ENCODE results near the gene MYL12B. TPM values are rescaled to one million over a fixed set of nuclear protein-coding genes. Genes with fewer than 3 reads are reported as not detected.
"Not testable (repeated sequence)": the region's sequence is repeated elsewhere in the genome, so short reads cannot be mapped to it uniquely, and the experiment has no call there.

The MYL12B gene
- total RNA-seq, 2 donors from 2014 or later, result 243 to 267 TPM

DNA sequence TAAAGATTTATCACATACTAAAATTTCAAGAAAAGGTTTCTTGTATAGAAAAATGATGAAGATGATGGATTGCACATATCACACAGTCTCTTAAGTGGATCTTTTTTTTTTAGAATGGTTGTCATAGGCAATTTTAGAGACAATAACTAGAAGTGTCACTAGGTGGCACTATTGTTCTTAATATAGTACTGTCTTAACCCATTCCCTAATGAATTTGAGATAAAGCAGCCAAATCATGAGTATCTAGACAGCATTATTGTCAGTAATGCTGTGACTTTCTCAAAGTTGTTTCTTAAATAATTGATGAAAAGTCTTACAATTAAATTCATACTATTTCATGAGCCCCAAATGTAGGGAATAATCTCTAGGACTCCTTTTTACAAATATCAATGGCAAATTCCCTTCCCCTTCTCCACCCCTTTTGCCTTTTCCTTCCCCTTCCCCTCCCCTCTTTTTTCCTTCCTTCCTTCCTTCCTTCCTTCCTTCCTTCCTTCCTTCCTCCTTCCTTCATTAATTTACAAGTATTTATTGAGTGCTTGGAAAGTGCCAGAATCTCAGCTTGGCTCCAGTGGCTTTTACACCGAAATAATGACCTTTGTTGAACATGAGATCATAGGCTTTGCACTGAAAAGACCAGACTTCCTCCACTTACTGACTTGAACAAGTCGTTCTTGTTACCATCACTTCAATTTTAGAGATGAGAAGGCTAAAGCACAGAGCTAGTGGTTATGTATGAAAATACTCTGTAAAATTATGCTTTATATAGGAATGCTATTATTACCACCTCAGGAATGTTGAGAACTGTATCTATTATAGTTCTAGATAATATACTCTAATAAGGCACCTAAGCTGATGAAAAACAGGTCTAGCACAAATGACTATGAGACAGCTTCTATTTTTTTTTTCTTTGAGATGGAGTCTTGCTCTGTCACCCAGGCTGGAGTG, 19.8 kb downstream of the MYL12B start:
- intact Hi-C loops (cut with DNase I), result loop anchor here (1.0 to 10.0 kb wide), 4 partner anchors 303 to 385 kb away; no protein-coding TSS in a partner anchor
- DNase-seq (ENCODE audit: low spot score), result no peak

DNA sequence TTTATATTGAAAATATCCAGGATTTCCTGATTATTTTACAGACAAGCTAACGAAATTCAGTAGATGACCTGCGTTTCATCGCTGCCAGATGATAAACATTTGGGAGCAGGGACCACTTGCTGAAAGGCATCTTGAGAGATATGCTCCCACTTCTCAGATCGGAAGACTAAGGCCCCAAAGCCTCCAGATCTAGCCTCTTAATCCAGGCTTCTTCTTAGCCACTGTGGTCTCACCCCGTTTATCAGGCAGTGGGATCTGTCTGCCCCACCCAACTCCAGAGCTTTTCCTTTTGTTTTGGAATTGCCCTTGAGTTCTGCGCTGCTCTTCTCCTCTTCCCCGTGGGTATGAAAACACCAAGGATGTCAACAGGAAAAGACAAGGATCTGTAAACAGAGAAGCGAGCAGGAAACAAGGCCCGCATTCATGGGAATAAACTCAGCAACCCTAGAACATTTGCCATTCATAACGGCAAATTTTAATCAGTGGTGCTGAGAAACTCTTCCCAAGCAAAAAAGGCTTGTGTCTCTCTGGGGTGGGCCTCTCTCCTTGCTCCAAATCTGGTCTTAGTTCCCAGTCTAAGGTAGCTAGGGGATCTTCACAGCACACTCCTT, 21.4 kb downstream of the MYL12B start:
- no peak for DNase-seq (ENCODE audit: low spot score)
- intact Hi-C loops (cut with DNase I), result loop anchor here (10.0 kb wide), 2 partner anchors 301 to 311 kb away; no protein-coding TSS in a partner anchor

DNA sequence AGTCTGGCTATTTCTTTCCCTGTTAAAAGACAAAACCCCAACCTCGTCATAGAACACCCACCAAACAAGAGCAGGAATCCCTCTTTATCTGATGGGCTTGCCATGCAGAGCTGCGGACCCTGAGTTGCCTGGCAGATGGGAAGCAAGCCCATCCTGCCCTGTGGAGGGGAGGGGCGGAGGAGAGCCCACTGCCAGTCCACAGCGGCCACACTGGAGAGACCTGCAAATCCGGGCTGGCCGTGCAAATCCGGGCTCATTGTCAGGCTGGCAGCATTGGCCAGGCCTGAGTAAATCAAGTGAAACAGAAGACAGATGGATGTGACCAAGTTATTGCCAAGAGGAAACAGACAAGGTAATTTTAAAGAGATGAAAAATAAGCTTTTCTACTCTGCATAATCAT, 22.0 kb downstream of the MYL12B start:
- intact Hi-C loops (cut with DNase I), result loop anchor here (10.0 kb wide), 2 partner anchors 301 to 311 kb away; no protein-coding TSS in a partner anchor

DNA sequence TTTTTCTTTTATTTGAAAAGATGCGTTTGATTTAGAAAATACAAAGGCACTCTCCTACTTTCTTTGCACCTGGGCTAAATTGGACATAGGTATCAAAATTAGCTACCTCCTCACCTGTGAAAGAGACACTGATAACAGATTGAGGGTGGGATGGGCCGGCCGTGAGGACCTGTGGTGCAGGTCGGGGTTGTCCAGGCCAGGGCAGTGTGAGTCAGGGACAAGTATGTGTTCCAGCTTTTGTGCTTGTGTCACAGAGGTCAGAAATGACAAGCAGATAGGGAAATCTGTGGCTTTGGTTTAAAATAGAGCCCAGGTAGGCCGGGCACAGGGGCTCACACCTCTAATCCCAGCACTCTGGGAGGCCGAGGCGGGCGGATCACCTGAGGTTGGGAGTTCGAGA, 22.6 kb downstream of the MYL12B start:
- intact Hi-C loops (cut with DNase I), result loop anchor here (10.0 kb wide), 2 partner anchors 300 to 310 kb away; no protein-coding TSS in a partner anchor
- no peak for DNase-seq (ENCODE audit: low spot score)

More for the DNA sequence above, 22.0 kb downstream of the MYL12B start:
- no peak for DNase-seq (ENCODE audit: low spot score)

- intact Hi-C loops (cut with DNase I), result loop anchor here (10.0 kb wide), 2 partner anchors 299 to 309 kb away; no protein-coding TSS in a partner anchor
- no peak for DNase-seq (ENCODE audit: low spot score)
Measured at GRCh38 chr18:3286159-3286558, 24.2 kb downstream of the MYL12B start.

GRCh38 chr18:3293196-3293951, 31.4 kb downstream of the MYL12B start:
- intact Hi-C loops (cut with DNase I), result no loop called here

GRCh38 chr18:3294435-3295080, 32.6 kb downstream of the MYL12B start:
- intact Hi-C loops (cut with DNase I), result no loop called here

More at GRCh38 chr18:3293196-3293951, 31.4 kb downstream of the MYL12B start:
- no peak for DNase-seq (ENCODE audit: low spot score)

GRCh38 chr18:3297025-3297984, 35.4 kb downstream of the MYL12B start:
- DNase-seq (ENCODE audit: low spot score), result peak; percentile 94
- intact Hi-C loops (cut with DNase I), result no loop called here

More at GRCh38 chr18:3294435-3295080, 32.6 kb downstream of the MYL12B start:
- DNase-seq (ENCODE audit: low spot score), result no peak

GRCh38 chr18:3304832-3305231, 42.9 kb downstream of the MYL12B start:
- DNase-seq (ENCODE audit: low spot score), result no peak
- intact Hi-C loops (cut with DNase I), result no loop called here

DNA sequence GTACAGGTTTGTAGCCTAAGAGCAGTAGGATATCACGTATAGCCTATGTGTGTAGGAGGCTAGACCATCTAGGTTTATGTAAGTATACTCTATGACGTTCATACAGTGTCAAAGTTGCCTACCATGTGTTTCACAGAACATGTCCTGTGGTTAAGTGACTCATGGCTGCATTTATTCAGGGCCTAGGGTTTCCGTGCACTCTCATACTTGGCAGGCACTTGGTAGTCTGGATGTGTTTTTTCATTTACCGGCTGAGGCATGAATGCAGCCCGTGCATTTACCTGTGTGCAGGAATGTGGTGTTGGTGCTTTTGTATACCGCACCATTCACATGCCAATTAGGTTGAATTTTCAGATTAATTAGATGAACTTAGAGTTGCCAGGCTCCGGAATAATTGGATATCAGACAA, 43.4 kb downstream of the MYL12B start:
- no peak for DNase-seq (ENCODE audit: low spot score)

DNA sequence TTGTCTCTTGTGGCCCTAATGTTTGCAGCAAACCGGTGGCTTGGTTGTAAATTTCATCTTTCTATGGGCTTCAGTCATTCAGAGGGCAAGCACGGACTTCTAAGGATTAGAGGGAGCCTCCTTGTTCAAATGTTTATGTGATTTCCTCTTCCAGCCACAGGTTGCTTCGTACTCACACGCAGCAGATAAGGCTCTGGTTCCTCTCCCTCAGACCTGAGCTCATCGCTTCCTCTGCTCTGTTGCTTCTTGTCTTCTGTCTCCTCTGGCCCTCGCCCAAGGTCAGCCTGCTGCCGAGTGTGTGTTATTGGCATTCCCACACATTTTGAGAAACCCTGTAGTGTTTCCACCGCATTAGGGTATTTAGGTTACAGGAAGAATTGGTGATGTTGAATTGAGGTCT, 44.0 kb downstream of the MYL12B start:
- intact Hi-C loops (cut with DNase I), result no loop called here
- DNase-seq (ENCODE audit: low spot score), result no peak

More for the DNA sequence above, 43.4 kb downstream of the MYL12B start:
- intact Hi-C loops (cut with DNase I), result no loop called here

GRCh38 chr18:3306391-3306790, 44.5 kb downstream of the MYL12B start:
- intact Hi-C loops (cut with DNase I), result no loop called here
- DNase-seq (ENCODE audit: low spot score), result no peak

GRCh38 chr18:3313685-3314084, 51.8 kb downstream of the MYL12B start:
- no peak for DNase-seq (ENCODE audit: low spot score)
- intact Hi-C loops (cut with DNase I), result no loop called here

- intact Hi-C loops (cut with DNase I); DNase-seq (ENCODE audit: low spot score): not testable (repeated sequence)
Measured at GRCh38 chr18:3315344-3315743, 53.4 kb downstream of the MYL12B start.

GRCh38 chr18:3319399-3319798, 57.5 kb downstream of the MYL12B start:
- no peak for DNase-seq (ENCODE audit: low spot score)
- intact Hi-C loops (cut with DNase I), result no loop called here

- no peak for DNase-seq (ENCODE audit: low spot score)
- intact Hi-C loops (cut with DNase I), result no loop called here
Measured at GRCh38 chr18:3319894-3320454, 58.0 kb downstream of the MYL12B start.

DNA sequence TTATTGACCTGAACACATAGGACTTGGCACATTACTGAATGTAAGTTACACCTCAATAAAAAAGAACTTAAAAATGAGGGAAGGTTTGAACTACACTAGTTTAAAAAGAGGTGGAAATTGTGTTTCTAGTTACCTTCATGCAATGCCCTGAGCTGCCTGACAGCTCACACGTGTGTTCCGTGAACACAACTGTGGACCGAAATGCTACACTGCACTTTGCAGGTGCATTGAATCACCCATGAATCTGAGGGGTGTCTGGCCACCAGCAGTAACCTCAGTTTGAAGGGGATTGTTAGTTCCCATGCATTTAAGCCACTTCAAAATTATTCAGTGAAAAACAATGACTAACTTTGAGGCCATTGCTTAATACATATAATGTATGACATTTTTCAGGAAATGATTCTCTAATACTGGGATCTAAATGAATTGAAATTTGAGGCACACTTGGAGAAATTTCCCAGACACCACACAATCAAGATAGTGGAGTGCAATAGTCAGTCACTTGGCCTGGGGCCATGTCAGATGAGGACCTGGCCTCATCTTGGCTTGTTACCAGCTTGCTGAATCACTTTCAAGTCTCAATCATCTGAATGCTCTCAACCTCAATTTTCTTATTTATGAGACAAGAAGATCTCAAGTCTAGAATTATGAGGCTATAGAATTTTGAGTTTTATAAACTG, 59.3 kb downstream of the MYL12B start:
- intact Hi-C loops (cut with DNase I), result no loop called here
- DNase-seq (ENCODE audit: low spot score), result no peak

All from posterior vena cava (tissue), 2 donors.